AG04449 (cell line): ENCODE measurements around the gene CDC42BPB.

Experiments
- CTCF ChIA-PET: fragments of 350-600 bp; formaldehyde crosslinking; extraction: SDS; loops from one replicate; lab custom pipeline; 2021; ENCODE audit warnings: antibody characterized with exemption; lab: Yijun Ruan, JAX
- POLR2A ChIA-PET: fragments of 400-600, 350-600 bp; formaldehyde crosslinking; extraction: SDS; loops from one replicate; lab custom pipeline; 2020; ENCODE audit warnings: antibody characterized with exemption, inconsistent platforms; lab: Yijun Ruan, JAX
- DNase-seq: peaks from one replicate; pipeline ENCODE4 v3.0.0-alpha.2; 2010; ENCODE audit warnings: low read depth, low spot score
- H3K4me3 ChIP-seq: 2 replicates; pipeline ENCODE4 v1.5.1; 2011; ENCODE audit warnings: low read depth, mild to moderate bottlenecking, control low read depth, low read length
- TF ChIP-seq, protein P1 (sequence below): IDR thresholded peaks from one replicate; pipeline ENCODE4 v1.5.1; 2011; ENCODE audit warnings: mild to moderate bottlenecking, moderate library complexity, low read length, control low read depth, inconsistent platforms; ENCODE audit not compliant: insufficient read depth; ENCODE audit errors: missing control alignments

The CDC42BPB gene

DNA sequence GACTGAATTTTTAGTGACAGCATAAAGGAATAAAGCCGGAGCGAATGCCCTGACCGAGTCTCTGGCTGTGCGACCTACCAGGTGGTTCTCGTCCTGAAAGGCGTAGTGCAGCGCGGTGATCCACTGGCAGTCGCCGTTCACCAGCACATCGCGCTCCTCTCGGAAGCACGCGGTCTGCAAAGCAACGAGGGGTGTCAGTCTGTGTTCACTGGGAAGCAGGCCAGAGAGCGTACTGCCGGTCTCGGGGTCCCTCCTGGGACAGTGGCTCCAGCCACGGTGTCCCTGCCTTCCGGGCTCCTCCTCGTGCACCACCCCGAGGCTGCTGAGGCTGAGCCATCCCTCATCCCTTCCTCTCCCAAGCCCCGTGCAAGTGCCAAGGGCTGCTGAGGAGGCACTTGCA, 53.5 kb downstream of the CDC42BPB start:
- TF ChIP-seq, protein P1, sequence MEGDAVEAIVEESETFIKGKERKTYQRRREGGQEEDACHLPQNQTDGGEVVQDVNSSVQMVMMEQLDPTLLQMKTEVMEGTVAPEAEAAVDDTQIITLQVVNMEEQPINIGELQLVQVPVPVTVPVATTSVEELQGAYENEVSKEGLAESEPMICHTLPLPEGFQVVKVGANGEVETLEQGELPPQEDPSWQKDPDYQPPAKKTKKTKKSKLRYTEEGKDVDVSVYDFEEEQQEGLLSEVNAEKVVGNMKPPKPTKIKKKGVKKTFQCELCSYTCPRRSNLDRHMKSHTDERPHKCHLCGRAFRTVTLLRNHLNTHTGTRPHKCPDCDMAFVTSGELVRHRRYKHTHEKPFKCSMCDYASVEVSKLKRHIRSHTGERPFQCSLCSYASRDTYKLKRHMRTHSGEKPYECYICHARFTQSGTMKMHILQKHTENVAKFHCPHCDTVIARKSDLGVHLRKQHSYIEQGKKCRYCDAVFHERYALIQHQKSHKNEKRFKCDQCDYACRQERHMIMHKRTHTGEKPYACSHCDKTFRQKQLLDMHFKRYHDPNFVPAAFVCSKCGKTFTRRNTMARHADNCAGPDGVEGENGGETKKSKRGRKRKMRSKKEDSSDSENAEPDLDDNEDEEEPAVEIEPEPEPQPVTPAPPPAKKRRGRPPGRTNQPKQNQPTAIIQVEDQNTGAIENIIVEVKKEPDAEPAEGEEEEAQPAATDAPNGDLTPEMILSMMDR, result no peak
- DNase-seq, result no peak
- POLR2A ChIA-PET, result no interaction called here

DNA sequence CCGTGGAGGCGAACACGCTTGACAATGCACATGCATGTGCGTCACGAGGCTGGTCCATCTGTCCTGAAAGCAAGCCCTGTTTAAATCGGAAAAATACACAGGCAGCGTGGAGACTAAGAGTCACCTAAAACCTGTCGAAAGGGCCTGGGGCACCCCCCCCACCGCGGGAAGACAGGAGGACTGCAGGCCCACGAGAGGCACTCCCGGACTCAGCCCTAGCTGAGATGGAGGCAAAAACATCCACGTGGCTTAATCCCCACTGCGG, 54.1 kb downstream of the CDC42BPB start:
- TF ChIP-seq, protein P1, result no peak
- CTCF ChIA-PET, result no interaction called here
- POLR2A ChIA-PET, result no interaction called here
- no peak for DNase-seq
- H3K4me3 ChIP-seq, result no peak overlapping the region

More for the DNA sequence above, 53.5 kb downstream of the CDC42BPB start:
- H3K4me3 ChIP-seq, result no peak overlapping the region
- CTCF ChIA-PET, result no interaction called here

DNA sequence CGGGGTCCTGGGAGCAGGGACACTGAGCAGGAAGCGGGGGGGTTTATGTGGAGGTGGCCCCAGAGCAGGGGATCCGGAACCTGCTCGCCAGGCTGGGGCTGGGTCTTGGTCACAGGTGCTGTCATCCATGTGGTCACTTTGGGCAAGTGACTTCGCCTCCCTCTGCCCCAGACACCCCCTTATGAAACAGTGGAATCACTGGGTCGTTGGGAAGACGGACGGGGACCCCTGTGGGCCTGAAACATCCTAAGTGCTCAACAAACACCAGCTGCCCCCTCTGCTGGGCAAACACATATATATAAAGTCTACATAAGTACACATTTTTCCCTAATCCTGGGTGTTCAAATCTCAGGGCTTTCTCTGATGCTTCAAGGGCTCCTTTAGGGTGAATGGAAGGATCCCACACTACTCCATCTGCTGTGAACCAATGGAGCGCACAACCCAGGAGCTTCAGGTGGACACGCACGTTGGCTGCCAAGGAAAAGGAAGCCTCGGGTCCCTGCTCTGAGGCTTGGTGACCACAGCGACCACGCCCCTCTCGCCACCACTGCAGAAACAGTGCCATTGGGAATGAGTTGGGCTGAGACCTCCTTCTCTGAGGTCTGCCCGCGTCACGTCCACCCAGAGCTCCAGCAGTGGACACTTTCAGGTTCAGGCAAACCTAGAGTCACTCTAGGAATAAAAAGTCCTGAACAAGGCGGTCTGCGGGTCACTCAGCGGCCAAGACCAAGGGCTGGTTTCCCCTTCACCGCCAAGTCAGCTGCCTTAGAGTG, 54.6 kb downstream of the CDC42BPB start:
- CTCF ChIA-PET, result interaction anchor here (1.0 to 1.3 kb wide), 2 partner anchors 9 to 27 kb away, joined by 3 read pairs; no protein-coding TSS in a partner anchor

DNA sequence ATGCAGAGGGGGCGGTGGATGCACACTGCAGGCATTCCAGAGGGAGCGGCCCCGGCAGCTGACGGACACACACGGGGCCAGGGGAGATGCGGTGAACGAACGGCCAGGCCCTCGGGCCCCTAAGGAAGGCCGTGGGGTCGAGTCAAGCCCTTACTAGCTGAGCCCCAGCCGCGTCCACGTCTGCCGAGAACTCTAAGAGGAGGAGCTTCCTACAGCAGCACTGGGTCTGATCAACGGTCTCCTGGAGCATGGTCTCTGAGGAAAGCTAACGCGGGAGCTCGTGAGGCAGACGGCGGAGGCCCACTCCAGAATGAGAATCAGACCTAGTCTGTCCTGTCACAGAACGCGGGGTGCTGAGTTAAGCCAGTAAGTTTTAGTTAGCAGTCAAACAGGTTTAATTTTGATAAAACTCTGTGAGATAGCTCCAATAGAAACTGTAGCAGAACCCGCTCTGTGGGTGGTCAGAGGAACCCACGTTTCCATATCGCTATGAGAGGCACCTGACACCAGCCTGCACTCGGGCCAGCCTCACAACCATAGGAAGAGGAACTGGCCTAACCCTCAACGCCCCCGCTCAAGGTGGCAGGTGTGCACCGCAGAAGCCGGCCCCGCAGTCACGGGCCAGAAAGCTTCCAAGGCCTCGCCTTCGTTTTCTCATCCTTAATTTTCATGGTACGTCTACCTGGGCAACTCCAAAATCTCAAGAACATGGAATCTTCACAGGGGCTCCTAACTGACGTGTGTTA, 55.5 kb downstream of the CDC42BPB start:
- ChIA-PET CTCF (interaction anchor here (1.0 to 2.4 kb wide), 3 partner anchors 10 to 307 kb away, joined by 3 to 8 read pairs (median 3); no protein-coding TSS in a partner anchor), POLR2A (no interaction called here)
- H3K4me3 ChIP-seq, result no peak overlapping the region
- DNase-seq, result no peak
- TF ChIP-seq, protein P1, result no peak

More for the DNA sequence above, 54.6 kb downstream of the CDC42BPB start:
- no peak for DNase-seq
- POLR2A ChIA-PET, result no interaction called here
- no peak overlapping the region for H3K4me3 ChIP-seq
- TF ChIP-seq, protein P1, result no peak

DNA sequence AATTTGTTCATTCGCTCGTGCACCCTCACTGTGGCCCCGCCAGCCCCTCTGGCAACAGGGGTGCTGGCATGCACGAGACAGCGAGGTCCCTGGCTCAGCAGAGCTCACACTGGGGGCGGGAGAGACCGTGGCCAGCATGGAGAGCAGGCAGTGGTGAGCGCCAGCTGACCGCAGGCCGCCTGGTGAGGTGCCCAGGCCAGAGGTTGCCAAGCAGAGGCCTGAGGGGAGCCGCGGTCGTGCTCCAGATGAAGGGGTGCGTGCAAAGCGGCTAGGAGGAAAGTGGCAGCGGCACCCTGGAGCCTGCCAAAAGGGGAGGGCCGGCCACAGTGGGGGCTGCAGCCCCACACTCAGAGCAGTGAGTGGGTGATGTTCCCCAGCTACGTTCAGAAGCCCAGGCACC, 56.1 kb downstream of the CDC42BPB start:
- ChIA-PET CTCF (interaction anchor here (2.4 kb wide), 1 partner anchor 307 kb away, joined by 8 read pairs; no protein-coding TSS in a partner anchor), POLR2A (no interaction called here)
- H3K4me3 ChIP-seq, result no peak overlapping the region
- TF ChIP-seq, protein P1, result no peak
- no peak for DNase-seq
